Common myeloid progenitor, CD34-positive (primary cell): Measurements from ENCODE around the gene RANBP3.

ENCODE experiments used
- CTCF ChIA-PET: fragments of 350-600 bp; sonication (Branson Sonifier 250); formaldehyde crosslinking; loops from one replicate; lab custom pipeline; 2021; ENCODE audit warnings: antibody characterized with exemption; lab: Charles Lee
- POLR2A ChIA-PET: fragments of 350-600 bp; sonication (Branson Sonifier 250); formaldehyde crosslinking; loops from one replicate; lab custom pipeline; 2021; ENCODE audit warnings: antibody characterized with exemption; lab: Charles Lee
- DNase-seq, 3 donors: peaks; one replicate each; pipeline versions ENCODE4 v3.0.0 to v3.0.0-alpha.2; 2013
- H3K27ac ChIP-seq, 2 experiments: 1 replicate in 1 of 2; 2 replicates in 1 of 2; pipeline ENCODE4 v1.7.0; 2013; ENCODE audit warnings: inconsistent platforms in 2 of 2, low read length in 2 of 2, mild to moderate bottlenecking in 2 of 2, low read depth in 1 of 2, moderate library complexity in 1 of 2; ENCODE audit not compliant: severe bottlenecking in 2 of 2, insufficient read depth in 1 of 2, poor library complexity in 1 of 2
- H3K27me3 ChIP-seq, 5 experiments: replicated peaks in 2 of 5; 1 replicate in 3 of 5; 2 replicates in 2 of 5; pipeline versions ENCODE4 v1.6.1 to v1.7.0; 2013; ENCODE audit warnings: low read length in 4 of 5, mild to moderate bottlenecking in 2 of 5, moderate library complexity in 2 of 5, inconsistent platforms in 1 of 5; ENCODE audit not compliant: insufficient read depth in 5 of 5, control insufficient read depth in 4 of 5
- H3K36me3 ChIP-seq, 4 experiments: 1 replicate in 2 of 4; 2 replicates in 2 of 4; pipeline versions ENCODE4 v1.6.1 to v1.7.0; 2013; ENCODE audit warnings: low read length in 3 of 4, control low read depth in 1 of 4, mild to moderate bottlenecking in 1 of 4; ENCODE audit not compliant: control insufficient read depth in 4 of 4, insufficient read depth in 4 of 4
- H3K4me1 ChIP-seq, 4 experiments: 1 replicate in 3 of 4; 2 replicates in 1 of 4; pipeline versions ENCODE4 v1.6.1 to v1.7.1; 2013; ENCODE audit warnings: low read length in 3 of 4, mild to moderate bottlenecking in 3 of 4, control low read depth in 1 of 4, inconsistent platforms in 1 of 4, moderate library complexity in 1 of 4; ENCODE audit not compliant: control insufficient read depth in 4 of 4, insufficient read depth in 4 of 4; ENCODE audit errors: control extremely low read depth in 1 of 4
- H3K4me3 ChIP-seq, 7 experiments: 1 replicate in 4 of 7; 2 replicates in 3 of 7; pipeline versions ENCODE4 v1.5.1 to v1.7.0; 2013; ENCODE audit warnings: mild to moderate bottlenecking in 7 of 7, low read length in 6 of 7, moderate library complexity in 6 of 7, inconsistent platforms in 2 of 7, low read depth in 2 of 7, control low read depth in 1 of 7; ENCODE audit not compliant: insufficient read depth in 4 of 7, control insufficient read depth in 1 of 7; ENCODE audit errors: extremely low read depth in 1 of 7
- H3K9me3 ChIP-seq, 5 experiments: 1 replicate in 4 of 5; 2 replicates in 1 of 5; pipeline versions ENCODE4 v1.6.1 to v1.7.1; 2013; ENCODE audit warnings: low read length in 4 of 5, mild to moderate bottlenecking in 2 of 5, inconsistent platforms in 1 of 5, low read depth in 1 of 5, moderate library complexity in 1 of 5; ENCODE audit not compliant: control insufficient read depth in 4 of 5, insufficient read depth in 2 of 5; ENCODE audit errors: control extremely low read depth in 1 of 5
- WGBS: methylation state at CpG from one replicate; pipeline ENCODE4 v1.1.5; 2013; ENCODE audit not compliant: insufficient coverage; 5-methylcytosine and 5-hydroxymethylcytosine counted together

The RANBP3 gene

DNA sequence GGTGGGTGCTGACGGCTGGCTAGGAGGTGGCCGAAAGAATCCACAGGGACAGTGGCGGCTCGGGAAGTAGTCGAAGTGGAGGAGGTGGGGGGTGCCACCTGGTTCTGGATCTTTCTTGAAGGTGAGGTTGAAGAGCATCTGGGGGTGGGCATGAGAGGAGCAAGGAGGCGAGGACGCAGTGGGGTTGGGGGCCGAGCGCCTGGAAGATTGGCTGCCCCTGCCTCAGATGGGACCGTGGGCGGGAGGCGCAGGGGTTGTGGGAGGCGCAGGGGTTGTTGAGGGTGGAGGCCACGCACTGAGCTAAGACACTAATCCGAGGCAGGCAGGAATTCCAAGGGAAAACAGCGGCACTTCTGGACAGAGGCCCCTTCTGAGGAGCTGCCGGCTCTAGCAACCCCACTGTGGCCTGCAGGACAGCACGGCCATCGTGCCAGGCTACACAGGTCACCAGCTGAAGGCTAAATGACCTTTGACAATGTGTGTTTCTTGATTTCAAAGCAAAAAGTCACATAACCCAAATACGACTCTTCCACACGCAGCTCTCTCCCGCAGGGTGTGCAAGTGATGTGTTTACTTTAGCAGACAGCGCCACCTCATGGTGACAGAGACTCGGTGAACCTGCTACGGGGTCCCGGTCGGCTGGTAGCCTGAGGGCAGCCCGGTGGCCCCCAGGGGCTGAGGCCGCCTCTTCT is 44.1 kb upstream of the RANBP3 start:
- Histone ChIP-seq H3K27ac (no peak overlapping the region), H3K27me3 (no peaks in the 10 kb centered on the region), H3K9me3 (no peaks in the 10 kb centered on the region), H3K36me3 (peaks cover under 1 to 18% (median 14%) of the 10 kb centered on the region in 4 experiments), H3K4me1 (peaks cover 0 to 5% (median 4%) of the 10 kb centered on the region in 4 experiments), H3K4me3 (no peak overlapping the region)
- peak; percentile 80 to 90 (median 86) for DNase-seq
- POLR2A ChIA-PET = interaction anchor here (1.0 kb wide), 1 partner anchor 54 kb away, joined by 3 read pairs; no protein-coding TSS in a partner anchor
- CTCF ChIA-PET = interaction anchor here (0.8 to 2.7 kb wide), 22 partner anchors 9 to 298 kb away, joined by 3 to 17 read pairs (median 5); partner anchors contain the start of gene NRTN
- 50% methylated on average over 22 of the region's 29 CpGs for WGBS

DNA sequence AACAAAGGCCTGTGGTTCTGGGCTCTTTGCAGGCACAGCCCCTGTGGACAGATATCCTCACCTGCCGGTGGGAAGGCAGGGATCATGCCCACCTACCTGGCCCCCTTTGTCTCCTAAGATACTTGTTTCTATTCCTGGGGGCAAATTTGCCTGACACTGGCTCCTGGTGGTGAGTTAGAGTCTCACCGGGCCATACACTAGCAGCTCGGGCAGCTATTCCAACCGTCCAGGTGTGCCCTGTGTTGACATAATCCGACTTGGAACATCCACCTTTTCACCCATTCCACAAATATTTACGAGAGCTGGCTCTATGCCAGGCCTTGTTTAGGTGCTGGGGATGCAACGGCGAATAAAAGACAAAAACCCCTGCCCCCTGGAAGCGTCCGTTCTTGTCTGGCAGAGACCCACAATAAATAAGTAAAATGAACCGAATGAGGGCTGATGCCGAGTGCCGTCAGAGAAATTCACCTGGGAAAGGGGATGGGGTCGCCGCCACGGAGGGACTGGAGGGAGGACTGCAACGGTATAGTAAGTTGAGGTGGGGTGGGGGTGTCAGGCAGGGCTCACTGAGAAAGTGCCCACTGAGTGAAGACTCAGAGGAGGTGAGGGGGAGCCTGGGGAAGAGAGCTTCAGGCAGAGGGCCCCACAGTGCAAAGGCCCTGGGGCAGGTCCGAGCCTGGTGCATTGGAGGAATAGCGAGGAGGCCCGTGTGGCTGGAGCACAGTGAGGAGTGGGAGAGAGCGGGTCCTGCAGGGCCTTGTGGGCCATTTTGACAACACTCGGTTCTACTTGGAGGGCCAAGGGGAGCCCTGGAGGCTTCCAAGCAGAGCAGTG is 43.2 kb upstream of the RANBP3 start:
- H3K4me1 ChIP-seq = peaks cover 0 to 5% (median 4%) of the 10 kb centered on the region in 4 experiments
- ChIA-PET CTCF (interaction anchor here (0.8 to 2.7 kb wide), 13 partner anchors 8 to 299 kb away, joined by 3 to 17 read pairs (median 5); no protein-coding TSS in a partner anchor), POLR2A (no interaction called here)
- no peak for DNase-seq
- H3K36me3 ChIP-seq = peaks cover 0 to 10% (median 8%) of the 10 kb centered on the region in 4 experiments
- 98% methylated on average over 17 of the region's 22 CpGs for WGBS
- no peaks in the 10 kb centered on the region for H3K27me3 ChIP-seq
- no peak overlapping the region for H3K4me3 ChIP-seq
- H3K27ac ChIP-seq = no peak overlapping the region
- H3K9me3 ChIP-seq = no peaks in the 10 kb centered on the region

DNA sequence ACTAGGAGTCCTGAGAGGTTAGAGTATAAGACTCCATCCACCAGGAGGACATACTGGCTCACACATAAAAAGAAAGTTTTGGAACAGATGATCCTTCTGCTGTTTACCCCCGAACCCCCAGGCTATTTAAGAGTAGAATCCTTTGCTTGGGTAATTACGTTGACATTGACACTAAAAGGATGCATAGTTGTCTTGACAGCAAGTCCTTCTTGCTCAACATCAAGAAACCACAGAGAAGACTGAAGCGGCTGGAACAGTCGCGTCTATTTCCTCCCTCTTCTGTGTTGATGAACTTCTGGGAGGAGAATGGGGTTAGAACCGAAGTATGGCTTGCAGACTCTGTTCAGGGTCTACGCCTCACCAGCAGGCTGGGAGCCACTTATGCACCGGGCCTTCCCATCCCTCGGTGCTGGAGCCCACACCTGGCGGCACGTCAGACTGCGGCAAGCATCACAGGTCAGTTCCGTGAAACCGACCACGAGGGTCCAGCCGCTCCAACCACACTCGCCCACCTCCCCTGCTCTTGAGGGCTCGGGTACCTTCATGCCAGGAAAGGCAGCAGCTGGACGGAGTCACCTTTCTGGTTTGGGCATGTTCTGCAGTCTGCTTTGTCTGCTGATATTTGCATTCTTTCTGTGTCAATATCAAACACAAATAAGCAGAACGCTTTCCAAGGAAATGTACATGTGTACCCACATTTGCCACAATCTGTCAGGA is 42.4 kb upstream of the RANBP3 start:
- ChIA-PET CTCF (interaction anchor here (0.8 to 2.7 kb wide), 6 partner anchors 18 to 49 kb away, joined by 3 to 13 read pairs (median 4); no protein-coding TSS in a partner anchor), POLR2A (no interaction called here)
- no peaks in the 10 kb centered on the region for H3K9me3 ChIP-seq
- H3K4me1 ChIP-seq = peaks cover 0 to 5% (median 4%) of the 10 kb centered on the region in 4 experiments
- no peak overlapping the region for H3K27ac ChIP-seq
- H3K27me3 ChIP-seq = no peaks in the 10 kb centered on the region
- H3K4me3 ChIP-seq = no peak overlapping the region
- WGBS = 85% methylated on average over 20 of the region's 20 CpGs
- DNase-seq = peak in 2 of 3 donors; percentile 25 to 45
- peaks cover 0 to 7% (median 4%) of the 10 kb centered on the region in 4 experiments for H3K36me3 ChIP-seq

DNA sequence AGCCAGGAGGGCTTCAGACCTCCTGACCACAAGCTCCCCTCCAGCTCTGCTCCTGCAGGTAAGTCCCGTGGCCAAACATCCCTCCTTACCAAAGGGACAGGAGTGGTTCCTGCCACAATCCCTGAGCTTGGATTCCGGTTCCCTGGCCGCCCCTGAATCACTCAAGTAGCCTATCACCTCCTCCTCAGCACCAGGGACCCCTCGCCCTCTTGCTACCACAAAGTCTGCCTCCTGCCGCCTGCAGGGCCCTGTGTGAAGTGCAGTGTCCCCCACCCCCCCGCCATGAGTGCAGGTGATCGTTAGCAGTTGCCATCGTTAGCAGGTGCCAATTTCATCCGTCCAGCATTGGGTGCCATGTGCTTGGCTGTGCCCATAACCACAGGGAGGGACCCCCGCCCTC is 40.8 kb upstream of the RANBP3 start:
- POLR2A ChIA-PET = no interaction called here
- Histone ChIP-seq H3K27me3 (no peaks in the 10 kb centered on the region), H3K9me3 (no peaks in the 10 kb centered on the region), H3K36me3 (peaks cover 0 to 10% (median 1%) of the 10 kb centered on the region in 4 experiments), H3K27ac (no peak overlapping the region), H3K4me1 (peaks cover 0 to 5% (median 4%) of the 10 kb centered on the region in 4 experiments), H3K4me3 (no peak overlapping the region)
- peak in 2 of 3 donors; percentile 18 to 26 for DNase-seq
- 85% methylated on average over 10 of the region's 10 CpGs for WGBS
- CTCF ChIA-PET = interaction anchor here (2.4 to 3.1 kb wide), 3 partner anchors 29 to 51 kb away, joined by 8 to 12 read pairs (median 8); no protein-coding TSS in a partner anchor

DNA sequence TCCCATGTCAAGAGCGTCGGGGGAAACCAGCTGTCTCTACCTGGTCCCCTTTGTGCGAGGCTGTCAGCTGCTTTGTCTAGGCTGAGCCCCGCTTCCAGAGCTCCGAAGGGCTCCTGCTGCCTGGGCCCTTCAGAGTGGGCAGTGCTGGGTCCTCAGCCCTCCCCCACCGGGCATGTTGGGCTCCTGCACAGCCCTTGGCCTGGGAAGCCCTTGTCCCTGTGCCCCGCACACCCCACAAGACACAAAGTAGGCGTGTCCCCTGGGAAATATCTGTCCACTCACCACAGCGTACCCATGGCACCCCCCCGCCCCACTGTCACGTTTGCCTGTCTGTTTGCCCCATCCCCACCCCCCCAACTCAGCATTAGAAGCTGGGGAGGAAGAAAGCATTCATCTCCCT is 39.6 kb upstream of the RANBP3 start:
- WGBS = 97% methylated on average over 6 of the region's 11 CpGs
- Histone ChIP-seq H3K9me3 (no peaks in the 10 kb centered on the region), H3K4me3 (no peak overlapping the region), H3K4me1 (peaks cover 0 to 4% (median 3%) of the 10 kb centered on the region in 4 experiments), H3K27ac (no peak overlapping the region), H3K36me3 (peaks cover 0 to 10% (median 3%) of the 10 kb centered on the region in 4 experiments), H3K27me3 (no peaks in the 10 kb centered on the region)
- POLR2A ChIA-PET = no interaction called here
- CTCF ChIA-PET = interaction anchor here (2.4 to 3.1 kb wide), 3 partner anchors 28 to 50 kb away, joined by 8 to 12 read pairs (median 8); no protein-coding TSS in a partner anchor
- no peak for DNase-seq

DNA sequence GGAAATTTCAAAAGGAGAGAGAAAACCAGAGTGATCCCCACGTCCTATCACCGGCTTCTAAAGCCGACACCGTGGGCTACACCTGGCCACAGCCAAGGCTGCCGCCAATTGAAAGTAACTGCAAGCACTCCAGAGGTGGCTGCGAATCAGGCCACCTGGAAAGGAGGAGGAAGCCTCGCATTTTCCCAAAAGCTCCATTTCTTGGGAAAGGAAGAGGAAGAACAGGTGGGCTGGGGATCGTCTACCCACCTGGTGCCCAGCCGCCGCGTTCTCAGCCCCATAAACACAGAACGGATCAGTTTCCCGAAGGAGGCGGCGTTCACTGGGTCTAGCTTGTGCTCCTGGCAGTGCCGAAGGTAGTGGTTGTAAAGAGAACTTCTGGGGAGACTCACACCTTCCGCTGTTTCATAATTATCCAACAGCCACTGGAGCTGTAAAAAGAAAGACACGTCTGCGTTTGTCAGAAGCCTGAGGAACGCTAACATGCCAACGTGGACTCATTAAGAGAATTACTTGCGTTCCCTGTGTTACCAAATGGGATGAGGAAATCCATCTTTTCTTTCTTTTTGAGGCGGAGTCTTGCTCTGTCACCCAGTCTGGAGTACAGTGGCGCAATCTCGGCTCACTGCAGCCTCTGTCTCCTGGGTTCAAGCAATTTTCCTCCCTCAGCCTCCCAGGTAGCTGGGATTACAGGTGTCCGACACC is 38.1 kb upstream of the RANBP3 start:
- ChIA-PET POLR2A (no interaction called here), CTCF (interaction anchor here (1.9 to 3.1 kb wide), 2 partner anchors 10 to 27 kb away, joined by 5 to 12 read pairs; no protein-coding TSS in a partner anchor)
- H3K36me3 ChIP-seq = peaks cover 0 to 19% (median 8%) of the 10 kb centered on the region in 4 experiments
- no peak for DNase-seq
- 96% methylated on average over 22 of the region's 26 CpGs for WGBS
- H3K4me3 ChIP-seq = no peak overlapping the region
- no peaks in the 10 kb centered on the region for H3K9me3 ChIP-seq
- H3K4me1 ChIP-seq = peaks cover 0 to 4% (median 0%) of the 10 kb centered on the region in 4 experiments
- H3K27me3 ChIP-seq = no peaks in the 10 kb centered on the region
- no peak overlapping the region for H3K27ac ChIP-seq
